ENCODE measurements around the gene MTCL1. TPM values are rescaled to one million over a fixed set of nuclear protein-coding genes. Genes with fewer than 3 reads are reported as not detected.

The MTCL1 gene
- total and polyA plus RNA-seq, 2 of the 8 experiments (the other 6 are each of a cell fraction or from before 2014, with no cell fraction given), result 16.6 to 60.8 TPM

DNA sequence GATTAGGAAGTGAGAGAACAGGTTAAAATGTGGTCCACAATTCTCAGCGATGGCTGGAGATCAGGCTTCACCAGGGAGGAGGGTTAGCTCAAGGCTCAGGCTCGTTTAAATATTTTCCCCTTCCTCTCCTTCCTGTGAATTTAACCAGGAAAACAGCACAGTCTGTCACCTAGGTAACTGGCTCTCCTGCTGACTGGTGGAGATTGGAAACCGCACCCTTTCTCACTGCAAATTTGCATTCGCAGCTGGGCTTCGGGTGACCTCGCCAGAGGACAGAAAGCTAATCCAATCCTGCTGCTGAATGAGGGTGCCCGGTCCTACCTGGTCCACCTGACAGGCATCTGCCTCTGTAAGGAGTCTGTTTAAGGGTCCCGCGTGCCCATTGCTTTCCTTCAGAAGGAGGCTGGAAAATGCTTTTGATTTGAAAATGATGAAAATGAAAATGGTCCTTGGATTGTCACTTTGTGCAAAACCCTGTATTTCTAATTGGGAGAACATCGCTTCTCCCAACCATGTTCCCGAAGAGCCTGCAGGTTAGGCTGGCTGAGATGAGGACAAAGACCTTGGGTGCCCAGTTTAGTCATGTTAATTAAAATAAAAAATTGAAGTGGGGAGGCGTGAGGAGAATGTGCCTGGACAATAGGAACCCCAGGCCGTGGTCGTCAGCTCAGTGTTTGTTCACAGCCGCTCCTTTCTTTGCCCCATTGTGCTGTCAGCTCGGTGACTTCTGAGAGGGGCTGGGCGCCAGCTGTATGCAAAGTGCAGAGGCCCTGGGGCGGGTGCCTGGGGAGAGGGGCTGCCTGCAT is 43.4 kb upstream of the MTCL1 start (continued):
- 0 out of 2 replicates have a peak, but pooled peaks have one; percentile 13 for TF ChIP-seq CREB1 (IDR thresholded peaks at IDR 0.05)
- peak; percentile 56 for TF ChIP-seq CTBP2 (IDR thresholded peaks at IDR 0.05; ENCODE audit: borderline replicate concordance, insufficient read depth, insufficient read length, low read length)
